CD4-positive, alpha-beta T cell treated with Interferon gamma for 1 hour (primary cell): ENCODE measurements around the gene VPS33A.
"Not testable (repeated sequence)": the region's sequence is repeated elsewhere in the genome, so short reads cannot be mapped to it uniquely, and the experiment has no call there.

Source experiments
- DNase-seq: peaks from one replicate; pipeline ENCODE4 v3.0.0-alpha.2; 2020

The VPS33A gene

DNA sequence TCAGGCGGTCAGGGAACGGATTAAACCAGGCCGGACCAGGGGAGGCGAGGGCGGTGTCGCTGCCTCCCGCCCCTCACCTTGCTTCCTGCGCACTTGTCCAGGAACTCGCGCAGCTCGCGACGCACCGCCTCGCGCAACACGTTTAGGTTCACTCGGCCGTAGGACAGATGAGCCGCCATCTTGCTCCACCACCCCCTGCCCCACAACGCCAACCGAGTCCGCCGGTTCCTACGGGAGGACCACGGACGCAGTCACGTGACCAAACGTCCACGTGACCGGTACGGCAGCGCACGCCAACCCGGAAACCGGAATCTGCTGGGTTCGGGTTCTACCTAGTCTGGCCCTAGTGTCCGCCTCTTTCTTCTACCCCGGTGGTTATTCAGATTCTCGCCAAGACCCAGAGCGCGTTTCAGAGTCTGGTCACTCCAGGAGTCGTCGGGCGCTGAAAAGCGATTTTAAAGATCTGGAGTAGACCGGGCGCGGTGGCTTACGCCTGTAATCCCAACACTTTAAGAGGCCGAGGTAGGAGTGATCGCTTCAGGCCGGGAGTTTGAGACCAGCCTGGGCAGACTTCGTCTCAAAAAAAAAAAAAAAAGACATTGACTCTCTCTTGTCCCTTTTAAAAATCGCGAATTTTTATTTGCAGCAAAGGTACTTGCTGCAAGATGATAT is at the start of gene VPS33A:
Gene VPS33A (minus strand): TSS at position 265 of the 672 bp plus-strand sequence. CDS start 86 bp downstream, at position 179.
- peak; percentile 93 for DNase-seq

DNA sequence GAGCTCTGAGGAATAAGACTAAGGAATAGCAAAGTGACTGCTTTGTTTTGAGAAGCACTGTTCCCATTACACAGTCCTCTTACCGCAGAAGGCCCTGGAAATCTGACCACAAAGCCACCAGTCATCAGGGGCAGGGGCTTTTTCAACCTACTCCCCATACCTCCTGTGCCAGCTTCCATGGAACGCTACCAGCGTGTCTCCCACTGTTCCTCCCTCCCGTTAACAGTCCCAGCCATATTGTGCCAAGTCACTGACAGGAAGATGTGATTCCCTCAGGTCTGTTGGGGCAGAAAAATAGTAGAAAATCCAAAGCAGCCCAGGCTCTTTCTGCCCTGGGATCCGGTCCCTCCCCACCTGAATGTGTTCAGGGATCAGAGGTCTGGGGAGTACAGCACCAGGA is 46.6 kb upstream of the VPS33A start:
- DNase-seq: no peak

DNA sequence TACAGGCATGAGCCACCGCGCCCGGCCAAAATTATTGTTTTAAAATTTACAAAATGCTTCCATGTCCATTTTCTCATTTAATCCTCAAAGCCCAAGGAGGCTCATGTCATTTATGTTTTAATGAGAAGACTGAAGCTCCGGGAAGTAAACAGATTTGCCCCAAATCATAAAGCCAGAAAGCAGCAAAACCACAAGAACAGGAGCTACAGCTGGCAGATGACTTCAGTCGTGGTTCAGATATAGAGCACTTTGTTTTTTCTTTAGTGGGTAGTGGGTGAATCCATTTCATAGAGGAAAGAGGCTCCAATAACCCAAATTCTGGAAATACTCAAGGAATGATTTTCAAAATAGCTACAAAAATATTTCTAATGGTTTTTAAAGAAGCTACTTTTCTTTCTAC is 45.4 kb upstream of the VPS33A start:
- DNase-seq: no peak

DNA sequence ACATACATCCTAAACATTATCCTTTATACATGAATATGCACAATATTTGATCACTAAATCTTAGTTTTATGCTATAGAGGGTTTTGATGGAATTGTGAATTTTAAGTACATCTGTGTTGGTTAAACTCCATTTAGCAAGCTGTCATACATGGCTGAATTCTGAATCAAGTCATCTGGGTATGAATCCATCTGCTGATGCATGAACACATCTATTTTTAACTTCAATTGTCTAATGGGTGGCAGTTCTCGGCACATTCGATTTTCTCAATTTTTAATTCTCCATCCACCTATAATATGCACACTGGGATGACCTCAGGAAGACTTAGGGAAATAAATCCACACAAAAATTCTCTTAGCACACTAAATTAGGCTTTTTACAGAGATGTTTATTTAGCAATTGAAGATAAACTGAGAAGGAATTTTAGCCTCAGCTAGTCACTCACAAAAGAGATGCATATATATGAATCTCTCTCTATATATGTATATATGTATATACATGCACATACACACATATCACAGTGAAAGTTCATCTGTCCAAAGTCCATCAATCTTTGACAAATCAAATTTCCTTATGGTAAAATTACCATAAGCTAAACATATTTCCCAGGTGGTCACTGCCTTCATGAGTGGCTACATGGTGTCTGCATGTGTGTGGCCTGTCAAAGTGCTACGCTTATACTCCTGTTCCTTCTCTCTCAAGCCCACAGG is 44.5 kb upstream of the VPS33A start:
- no peak for DNase-seq

DNA sequence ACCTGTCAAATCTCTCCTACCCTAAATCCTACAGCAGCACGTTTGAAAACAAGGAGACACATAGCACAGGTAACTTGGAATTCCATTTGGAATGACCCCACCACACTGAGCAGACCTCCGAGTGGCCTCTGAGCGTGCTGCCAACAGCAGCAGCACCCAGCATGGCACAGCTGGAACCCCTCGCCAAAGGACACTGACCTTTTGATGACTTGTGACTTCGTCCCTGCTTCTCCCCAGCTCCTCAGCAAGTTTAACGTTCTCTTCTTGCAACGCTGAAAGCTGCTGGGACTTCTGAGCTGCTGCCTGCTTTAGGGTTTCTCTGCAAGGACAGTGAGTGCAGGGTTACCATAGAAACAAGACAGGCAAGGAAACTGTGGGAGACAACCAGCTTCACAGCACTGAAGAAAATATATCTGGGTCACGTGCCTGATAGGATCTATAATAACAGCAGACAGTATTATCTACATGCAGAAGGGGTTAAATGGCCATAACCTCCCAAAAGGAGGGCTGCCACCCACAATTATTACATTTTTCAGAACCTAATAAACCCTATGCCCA is 43.3 kb upstream of the VPS33A start:
- DNase-seq: no peak

DNA sequence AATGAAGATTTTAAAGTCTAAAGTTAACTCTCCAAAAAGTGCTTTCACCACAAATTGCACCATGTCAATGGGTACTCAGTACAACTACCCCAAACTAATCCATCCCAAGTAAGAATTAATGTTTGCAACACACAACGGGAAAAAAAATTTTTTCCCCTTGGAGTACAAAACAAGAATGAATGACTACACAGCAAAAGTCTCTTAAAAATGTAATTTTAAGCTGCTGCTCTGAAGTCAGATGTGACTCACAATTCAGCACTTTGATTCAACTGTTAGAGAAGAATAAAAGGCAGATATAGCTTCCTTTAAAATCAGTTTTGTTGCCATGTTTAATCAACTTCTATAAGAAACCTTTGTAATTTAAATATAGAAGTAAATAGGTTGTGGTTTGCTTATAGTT is 42.5 kb upstream of the VPS33A start:
- no peak for DNase-seq

DNA sequence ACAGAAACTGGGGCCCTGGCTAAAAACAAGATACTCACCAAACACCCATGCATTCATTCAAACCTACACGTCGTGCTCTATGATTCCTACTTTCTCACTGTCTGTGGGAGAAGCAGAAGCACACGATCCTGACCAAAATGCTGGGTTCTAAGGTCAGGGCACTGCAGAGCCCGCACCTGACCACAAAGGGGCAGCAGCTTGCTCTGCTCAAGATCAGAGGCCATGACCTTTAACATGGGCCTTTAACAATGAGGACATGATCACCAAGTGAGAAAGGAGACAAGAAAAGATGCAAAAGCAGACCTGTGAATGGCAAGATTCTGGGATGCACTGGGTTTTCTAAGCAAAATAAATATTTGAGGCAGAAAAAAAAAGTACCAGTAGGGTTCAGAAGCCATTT is 40.1 kb upstream of the VPS33A start:
- DNase-seq: no peak

DNA sequence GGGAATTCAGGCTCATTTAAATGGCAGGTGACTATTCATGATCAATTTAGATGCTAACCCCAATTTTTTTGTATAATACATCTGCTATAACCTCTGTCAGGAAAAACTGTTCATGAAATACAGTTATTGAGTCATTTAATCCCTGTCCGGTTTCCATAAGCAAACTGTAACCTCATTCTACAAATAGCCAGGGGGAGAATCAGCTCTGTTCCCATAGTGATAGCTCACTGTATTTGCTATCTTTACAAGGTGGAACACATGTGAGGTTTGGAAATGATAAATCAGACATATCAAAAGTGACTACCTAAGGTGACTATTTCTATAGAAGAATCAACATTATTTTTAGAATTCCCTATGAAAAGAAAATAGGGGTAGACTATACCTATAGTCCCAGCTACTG is 38.6 kb upstream of the VPS33A start:
- DNase-seq: no peak

DNA sequence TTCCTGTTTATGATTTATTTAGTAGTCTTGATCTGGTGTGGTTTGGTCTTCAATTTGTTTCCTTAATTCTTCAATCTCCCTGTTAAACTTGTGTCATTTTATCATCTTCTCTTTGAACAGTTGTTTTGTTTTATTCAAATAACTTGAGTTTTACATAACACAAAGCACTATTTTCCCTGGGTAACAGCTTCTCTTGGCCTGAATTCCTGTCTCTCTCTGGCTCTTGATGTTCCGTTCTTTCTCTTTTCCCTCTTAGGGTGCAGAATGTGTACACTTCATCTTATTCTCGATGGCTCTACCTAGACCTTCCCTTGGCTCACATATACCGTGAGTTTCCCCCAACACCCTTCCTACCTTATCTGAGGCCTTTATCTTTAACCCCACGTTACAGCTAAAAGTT is 36.8 kb upstream of the VPS33A start:
- no peak for DNase-seq

DNA sequence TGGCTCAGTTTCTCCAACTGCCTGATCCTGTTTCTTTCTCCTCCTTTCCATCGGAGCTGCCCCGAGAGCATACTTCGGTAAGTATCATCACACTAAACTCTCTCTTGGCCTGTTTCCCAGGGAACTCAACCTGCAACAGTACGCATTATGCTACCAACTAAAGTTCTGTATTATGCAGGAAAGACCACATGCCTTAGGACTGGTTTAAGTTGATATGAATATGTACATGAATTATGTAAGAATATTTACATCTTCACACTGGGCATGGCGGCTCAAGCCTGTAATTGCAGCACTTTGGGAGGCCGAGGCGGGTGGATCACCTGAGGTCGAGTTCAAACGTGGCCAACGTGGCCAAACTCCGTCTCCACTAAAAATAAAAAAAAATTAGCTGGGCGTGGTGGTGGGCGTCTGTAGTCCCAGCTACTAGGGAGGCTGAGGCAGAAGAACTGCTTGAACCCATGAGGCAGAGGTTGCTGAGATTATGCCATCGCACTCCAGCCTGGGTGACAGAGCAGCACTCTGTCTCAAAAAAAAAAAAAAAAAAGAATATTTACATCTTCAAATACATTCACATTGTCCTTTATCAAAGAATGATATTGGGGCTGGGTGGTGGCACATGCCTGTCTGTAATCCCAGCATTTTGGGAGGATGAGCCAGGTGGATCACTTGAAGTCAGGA is 31.9 kb upstream of the VPS33A start:
- no peak for DNase-seq

DNA sequence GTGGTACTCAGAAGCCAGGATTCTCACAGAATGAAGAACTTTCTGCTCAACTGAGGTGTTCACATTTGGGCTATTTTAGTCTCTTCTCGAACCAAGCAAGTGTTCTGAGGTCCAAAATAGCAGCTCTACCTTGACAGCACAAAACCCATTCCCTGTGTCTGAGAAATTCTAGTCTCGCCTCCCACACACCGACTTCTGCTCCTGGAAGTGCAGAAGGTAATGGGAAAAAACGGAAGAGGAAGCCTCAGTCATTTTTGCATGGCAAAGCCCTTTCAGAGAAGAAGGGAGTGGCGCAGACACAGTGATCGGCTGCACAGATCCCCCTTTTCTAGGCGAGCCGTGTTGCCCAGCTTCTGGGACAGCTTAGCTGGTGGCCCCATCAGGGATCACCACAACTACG is 31.2 kb upstream of the VPS33A start:
- no peak for DNase-seq

DNA sequence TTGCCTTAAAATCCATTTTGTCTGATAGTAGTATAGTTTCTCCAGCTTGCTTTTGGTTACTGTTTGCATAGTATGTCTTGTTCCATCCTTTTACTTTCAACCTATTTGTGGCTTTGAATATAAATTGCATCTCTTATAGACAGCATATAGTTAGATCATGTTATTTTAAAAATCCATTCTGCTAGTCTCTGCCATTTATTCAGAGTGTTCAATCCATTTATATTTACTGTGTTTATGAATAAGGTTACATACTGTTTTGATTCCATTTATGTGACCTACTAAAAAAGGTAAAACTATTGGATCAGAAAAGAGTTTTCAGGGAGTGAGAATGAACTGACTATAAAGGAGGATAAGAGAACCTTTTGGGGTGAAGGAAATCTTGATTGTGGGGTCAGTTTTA is 29.6 kb upstream of the VPS33A start:
- no peak for DNase-seq

DNA sequence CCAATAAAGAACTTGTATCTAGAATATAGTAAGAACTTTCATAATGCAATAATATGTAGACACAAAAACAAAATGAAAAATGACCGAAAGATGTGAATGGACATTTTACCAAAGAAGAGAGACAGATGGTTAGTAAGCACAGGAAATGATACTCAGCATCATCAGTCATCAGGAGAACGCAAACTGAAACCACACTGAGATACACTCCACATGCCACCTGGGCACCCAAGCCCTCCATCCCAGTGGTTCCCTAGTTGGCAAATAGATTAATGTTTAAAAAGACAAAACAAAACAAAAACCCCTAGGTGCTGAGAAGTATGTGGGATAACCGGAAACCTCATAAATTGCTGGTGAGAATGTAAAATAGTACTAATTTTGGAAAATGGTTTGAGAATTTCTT is 26.8 kb upstream of the VPS33A start:
- no peak for DNase-seq

DNA sequence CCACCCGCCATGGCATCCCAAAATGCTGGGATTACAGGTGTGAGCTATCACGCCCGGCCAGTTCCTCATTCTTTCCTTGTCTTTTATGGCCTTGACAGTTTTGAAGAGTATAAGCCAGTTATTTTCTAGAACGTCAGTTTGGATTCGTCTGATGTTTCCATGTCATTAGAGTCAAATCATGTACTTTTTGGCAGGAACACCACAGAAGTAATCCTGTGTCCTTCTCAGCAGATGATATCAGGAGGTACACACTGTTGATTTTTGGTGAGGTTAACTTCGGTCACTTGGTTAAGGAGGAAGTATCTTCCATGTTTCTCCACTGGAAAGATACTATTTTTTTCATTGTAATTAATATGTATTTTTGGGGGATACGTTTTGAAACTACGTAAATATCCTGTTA is 25.1 kb upstream of the VPS33A start:
- DNase-seq: no peak

DNA sequence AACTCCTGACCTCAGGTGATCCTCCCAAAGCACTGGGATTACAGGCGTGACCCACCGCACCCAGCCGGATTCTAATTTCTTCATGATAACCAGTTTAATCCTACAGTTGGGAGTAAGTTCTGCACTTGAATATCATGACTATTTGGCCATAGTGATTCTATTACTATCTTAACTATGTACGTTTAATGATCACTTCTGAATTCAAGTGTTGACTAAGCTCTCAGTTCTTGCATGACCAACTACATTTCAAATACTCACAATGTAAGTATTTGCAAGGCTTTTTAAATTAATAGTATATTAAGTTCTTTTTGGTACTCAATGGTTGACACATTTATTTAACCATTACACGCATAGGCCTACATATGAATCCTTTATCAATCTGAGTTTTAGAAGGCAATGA is 17.4 kb upstream of the VPS33A start:
- DNase-seq: no peak

DNA sequence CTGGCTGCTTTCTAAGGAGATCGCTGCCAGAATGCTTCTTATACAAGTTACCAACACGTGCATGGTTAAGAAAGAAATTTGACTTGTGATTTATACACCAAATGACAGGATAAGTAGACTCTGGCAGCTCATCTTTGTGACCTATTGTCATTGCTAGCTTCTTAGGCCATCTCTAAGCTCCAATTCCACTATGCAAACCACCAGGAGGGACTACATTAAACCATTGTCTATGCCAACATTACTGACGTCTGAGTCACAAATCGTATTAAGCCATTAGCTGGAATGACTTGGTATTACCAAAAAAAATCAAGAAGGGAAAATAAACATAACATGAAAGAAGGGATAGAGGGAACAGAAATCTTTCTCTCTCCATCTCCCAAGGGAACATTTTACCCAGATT is 15.8 kb upstream of the VPS33A start:
- DNase-seq: no peak

DNA sequence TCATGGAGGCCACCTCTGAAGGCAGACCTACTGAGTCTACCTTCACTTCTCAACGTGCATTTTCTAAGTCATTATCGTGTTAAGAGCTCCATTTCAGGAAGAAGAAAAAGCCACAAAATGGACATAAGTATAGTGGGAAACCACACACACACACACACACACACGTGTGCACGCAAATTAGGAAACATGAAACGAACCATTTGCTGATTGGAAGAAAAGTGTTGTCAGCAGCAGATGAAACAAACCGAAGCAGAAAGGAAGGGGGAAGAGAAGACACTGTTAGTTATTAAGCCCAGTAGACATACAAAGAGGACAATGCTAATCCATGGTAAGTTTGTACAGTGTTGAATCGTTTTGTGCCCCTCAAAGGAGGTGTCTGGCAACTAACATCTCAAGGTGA is 9.9 kb upstream of the VPS33A start:
- no peak for DNase-seq

DNA sequence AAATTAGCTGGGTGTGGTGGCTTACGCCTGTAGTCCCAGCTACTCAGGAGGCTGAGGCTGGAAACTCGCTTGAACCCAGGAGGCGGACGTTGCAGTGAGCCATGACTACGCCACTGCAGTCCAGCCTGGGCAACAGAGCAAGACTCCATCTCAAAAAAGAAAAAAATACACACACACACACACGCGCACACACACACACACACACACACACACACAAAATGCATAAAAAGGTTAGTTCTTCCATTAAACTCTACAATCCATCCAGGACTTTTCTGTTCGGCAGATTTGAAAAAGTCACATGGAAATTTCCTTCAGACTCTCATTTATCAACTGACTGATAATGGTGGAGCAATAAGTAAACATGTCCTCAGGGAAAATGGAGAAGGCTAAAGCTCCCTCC is 9.2 kb upstream of the VPS33A start:
- DNase-seq: no peak

DNA sequence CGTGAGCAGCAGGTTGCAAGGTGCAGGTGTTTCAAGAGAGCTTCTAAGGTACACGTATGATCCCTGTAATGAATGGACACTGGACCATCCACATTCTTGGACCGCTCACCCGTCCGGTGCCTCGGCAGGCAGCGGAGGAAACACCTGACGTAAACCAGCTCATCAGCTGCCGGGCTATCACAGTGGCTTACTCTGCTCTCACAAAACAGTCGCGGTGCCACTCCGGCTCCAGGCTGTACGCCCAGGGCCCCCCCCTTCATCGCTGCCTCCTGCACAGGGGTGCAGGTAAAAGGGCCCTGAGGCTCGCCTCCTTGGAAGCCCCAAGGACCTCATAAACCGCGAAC is 436 bp downstream of the VPS33A start:
- DNase-seq: no peak

DNA sequence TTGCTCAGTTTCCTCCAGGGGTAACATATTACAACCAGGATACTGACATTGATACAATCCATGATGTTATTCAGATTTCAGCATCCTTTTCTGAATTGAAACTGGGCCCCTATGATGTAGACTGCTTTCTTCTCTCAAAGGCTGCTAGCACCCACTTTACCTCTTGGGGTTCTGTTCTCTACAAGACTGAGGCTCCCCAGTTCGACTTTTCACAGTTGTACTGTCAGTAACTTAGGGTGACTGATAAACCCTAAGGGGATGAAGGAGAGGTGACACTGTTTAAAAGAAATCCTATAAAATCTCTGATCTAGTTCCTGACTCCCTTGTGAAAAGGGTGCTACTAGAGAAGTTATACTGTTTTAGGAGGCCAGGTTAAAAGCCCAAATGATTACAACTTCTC is 818 bp downstream of the VPS33A start:
- DNase-seq: no peak

DNA sequence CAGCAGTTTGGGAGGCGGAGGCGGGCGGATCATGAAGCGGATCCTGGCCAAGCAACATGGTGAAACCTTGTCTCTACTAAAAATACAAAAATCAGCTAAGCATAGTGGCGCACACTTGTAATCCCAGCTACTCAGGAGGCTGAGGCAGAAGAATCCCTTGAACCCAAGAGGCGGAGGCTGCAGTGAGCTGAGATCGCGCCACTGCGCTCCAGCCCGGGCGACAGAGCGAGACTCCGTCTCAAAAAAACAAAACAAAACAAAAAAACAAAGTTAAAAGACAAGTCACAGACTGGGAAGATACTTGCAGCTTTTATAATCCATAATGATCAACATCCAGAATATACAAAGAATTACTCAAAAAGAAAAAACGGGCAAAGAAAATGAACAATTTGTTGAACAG is 5.6 kb downstream of the VPS33A start:
- DNase-seq: not testable (repeated sequence)

DNA sequence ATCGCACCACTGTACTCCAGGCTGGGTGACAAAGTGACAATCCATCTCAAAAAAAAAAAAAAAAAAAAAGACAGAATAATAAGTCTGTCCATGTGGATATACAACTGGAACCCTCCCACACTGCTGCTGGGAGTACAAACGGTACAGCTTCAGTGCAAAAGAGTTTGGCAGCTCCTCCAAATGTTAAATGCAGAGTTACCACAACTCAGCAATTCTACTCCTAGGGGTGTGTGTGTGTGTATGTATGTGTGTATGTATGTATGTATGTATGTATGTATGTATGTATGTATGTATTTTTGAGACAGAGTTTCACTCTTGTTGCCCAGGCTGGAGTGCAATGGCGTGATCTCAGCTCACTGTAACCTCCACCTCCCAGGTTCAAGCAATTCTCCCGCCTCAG is 7.4 kb downstream of the VPS33A start:
- DNase-seq: not testable (repeated sequence)

DNA sequence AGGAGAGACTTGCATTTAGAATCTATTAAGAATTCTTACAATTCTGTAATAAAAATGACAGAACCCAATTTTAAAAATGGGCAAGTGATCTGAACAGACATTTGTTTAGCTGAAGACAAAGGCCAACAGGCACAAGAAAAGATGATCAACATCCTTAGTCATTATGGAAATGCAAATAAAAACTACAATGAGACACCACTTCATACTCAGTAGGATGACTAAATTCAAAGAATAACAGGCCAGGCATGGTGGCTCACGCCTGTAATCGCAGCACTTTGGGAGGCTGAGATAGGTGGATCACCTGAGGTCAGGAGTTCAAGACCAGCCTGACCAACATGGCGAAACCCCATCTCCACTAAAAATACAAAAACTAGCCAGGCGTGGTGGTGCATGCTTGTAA is 7.8 kb downstream of the VPS33A start:
- not testable (repeated sequence) for DNase-seq

DNA sequence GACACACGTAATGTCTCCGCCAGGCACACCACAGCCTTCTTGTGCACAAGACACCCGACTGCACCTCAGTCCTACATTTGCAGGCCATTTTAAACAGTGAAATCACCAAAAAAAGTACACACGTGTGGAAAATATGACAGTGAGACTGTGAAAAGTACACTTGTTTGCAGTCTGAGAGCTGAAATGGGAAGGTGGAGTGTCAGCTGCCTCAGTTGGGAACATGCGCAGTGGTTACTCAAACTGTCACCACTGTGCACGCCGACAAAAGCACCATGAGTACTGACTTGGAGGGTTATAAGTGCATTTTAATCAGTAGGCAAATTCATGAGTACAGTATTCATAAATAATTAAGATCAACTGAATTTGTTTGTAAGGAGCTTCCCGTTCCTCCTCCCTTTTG is 15.8 kb downstream of the VPS33A start:
- DNase-seq: no peak
